Gastroesophageal sphincter (tissue), 4 donors: ENCODE measurements around the gene MDGA2. TPM values are rescaled to one million over a fixed set of nuclear protein-coding genes. Genes with fewer than 3 reads are reported as not detected.

Experiments
- ATAC-seq: fragments of 150-250 bp; one replicate; pipeline ENCODE4 v1.9.1; 2016; ENCODE audit warnings: mild to moderate bottlenecking, moderate library complexity
- H3K27ac ChIP-seq, 4 donors: fragments of 200-600 bp; sonication (generic) in 3 of 4; 1 replicate in 3 of 4; 2 replicates in 1 of 4; pipeline ENCODE4 v1.5.1; 2016 to 2019
- H3K27me3 ChIP-seq: fragments of 200-600 bp; sonication (generic); one replicate; pipeline ENCODE4 v1.5.1; 2019
- H3K36me3 ChIP-seq, 2 donors: fragments of 200-600 bp; sonication (generic); one replicate each; pipeline ENCODE4 v1.5.1; 2019; ENCODE audit warnings: control low read depth in 1 of 2
- H3K4me1 ChIP-seq, 3 donors: fragments of 200-600 bp; sonication (generic); 1 replicate in 2 of 3; 2 replicates in 1 of 3; pipeline ENCODE4 v1.5.1; 2016 to 2019; ENCODE audit warnings: control low read depth in 2 of 3
- H3K4me3 ChIP-seq, 2 donors: fragments of 200-600 bp; sonication (generic); one replicate each; pipeline ENCODE4 v1.5.1; 2019; ENCODE audit warnings: mild to moderate bottlenecking in 1 of 2, moderate library complexity in 1 of 2
- H3K9me3 ChIP-seq, 3 donors: fragments of 200-600 bp; sonication (generic); one replicate each; pipeline ENCODE4 v1.5.1; 2017 to 2019; ENCODE audit warnings: control low read depth in 2 of 3
- EP300 ChIP-seq: sonication (generic); formaldehyde crosslinking; IDR thresholded peaks from one replicate; pipeline ENCODE4 v1.6.1; 2017; ENCODE audit warnings: antibody characterized with exemption, mild to moderate bottlenecking
- POLR2A ChIP-seq, 2 donors: fragments of 450-650 bp; IDR thresholded peaks; one replicate each; pipeline ENCODE4 v1.6.1; 2017; ENCODE audit warnings: antibody characterized with exemption in 2 of 2, mild to moderate bottlenecking in 2 of 2, moderate library complexity in 1 of 2
- POLR2AphosphoS5 ChIP-seq: sonication (generic); formaldehyde crosslinking; IDR thresholded peaks from one replicate; pipeline ENCODE4 v1.6.1; 2017; ENCODE audit warnings: antibody characterized with exemption
- WGBS, 2 donors: methylation state at CpG; one replicate each; pipeline ENCODE4 v1.1.5; 2018; ENCODE audit warnings: low coverage in 1 of 2; 5-methylcytosine and 5-hydroxymethylcytosine counted together
- total RNA-seq, 4 donors: library from RNA; depleted of rRNA; stranded (reverse); fragments of >200 nt; gene quantifications; one replicate each; pipeline ENCODE4 v1.1.0, GENCODE V29; 2016
- TF ChIP-seq, protein P1 (sequence below), 4 experiments: fragments of 200-600 bp in 2 of 4; fragments of 450-650 bp in 2 of 4; sonication (generic) in 1 of 4; IDR thresholded peaks; one replicate each; pipeline ENCODE4 v1.5.1; 2017 to 2019; ENCODE audit warnings: antibody characterized with exemption in 4 of 4, mild to moderate bottlenecking in 2 of 4, moderate library complexity in 2 of 4

Gene MDGA2
- total RNA-seq, 4 donors from 2014 or later: 0.40 TPM; not detected in 3

- H3K27ac ChIP-seq: no peak overlapping the region
- no peaks in the 10 kb centered on the region for H3K27me3 ChIP-seq
- H3K4me1 ChIP-seq: no peaks in the 10 kb centered on the region
- no peaks in the 10 kb centered on the region for H3K36me3 ChIP-seq
- H3K9me3 ChIP-seq: no peaks in the 10 kb centered on the region
- H3K4me3 ChIP-seq: no peak overlapping the region
- ATAC-seq: no peak
- no peak for TF ChIP-seq EP300
- TF ChIP-seq, protein P1, sequence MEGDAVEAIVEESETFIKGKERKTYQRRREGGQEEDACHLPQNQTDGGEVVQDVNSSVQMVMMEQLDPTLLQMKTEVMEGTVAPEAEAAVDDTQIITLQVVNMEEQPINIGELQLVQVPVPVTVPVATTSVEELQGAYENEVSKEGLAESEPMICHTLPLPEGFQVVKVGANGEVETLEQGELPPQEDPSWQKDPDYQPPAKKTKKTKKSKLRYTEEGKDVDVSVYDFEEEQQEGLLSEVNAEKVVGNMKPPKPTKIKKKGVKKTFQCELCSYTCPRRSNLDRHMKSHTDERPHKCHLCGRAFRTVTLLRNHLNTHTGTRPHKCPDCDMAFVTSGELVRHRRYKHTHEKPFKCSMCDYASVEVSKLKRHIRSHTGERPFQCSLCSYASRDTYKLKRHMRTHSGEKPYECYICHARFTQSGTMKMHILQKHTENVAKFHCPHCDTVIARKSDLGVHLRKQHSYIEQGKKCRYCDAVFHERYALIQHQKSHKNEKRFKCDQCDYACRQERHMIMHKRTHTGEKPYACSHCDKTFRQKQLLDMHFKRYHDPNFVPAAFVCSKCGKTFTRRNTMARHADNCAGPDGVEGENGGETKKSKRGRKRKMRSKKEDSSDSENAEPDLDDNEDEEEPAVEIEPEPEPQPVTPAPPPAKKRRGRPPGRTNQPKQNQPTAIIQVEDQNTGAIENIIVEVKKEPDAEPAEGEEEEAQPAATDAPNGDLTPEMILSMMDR (IDR thresholded peaks at IDR 0.05): no peak
- no peak for TF ChIP-seq POLR2A (IDR thresholded peaks at IDR 0.05)
- no peak for TF ChIP-seq POLR2AphosphoS5
- 61 to 63% methylated on average over 5 of the region's 5 CpGs for WGBS, 2 donors
Observed at GRCh38 chr14:47346849-47347248, 328.6 kb downstream of the MDGA2 start.

GRCh38 chr14:47345016-47345415, 330.4 kb downstream of the MDGA2 start:
- Histone ChIP-seq H3K9me3 (no peaks in the 10 kb centered on the region), H3K27me3 (no peaks in the 10 kb centered on the region), H3K36me3 (no peaks in the 10 kb centered on the region), H3K27ac (no peak overlapping the region), H3K4me1 (no peaks in the 10 kb centered on the region), H3K4me3 (no peak overlapping the region)
- no peak for ATAC-seq
- TF ChIP-seq EP300 (no peak), POLR2A (IDR thresholded peaks at IDR 0.05) (no peak), POLR2AphosphoS5 (no peak)
- TF ChIP-seq, protein P1 (IDR thresholded peaks at IDR 0.05): no peak
- WGBS, 2 donors: 20 to 33% methylated on average over 2 of the region's 2 CpGs

DNA sequence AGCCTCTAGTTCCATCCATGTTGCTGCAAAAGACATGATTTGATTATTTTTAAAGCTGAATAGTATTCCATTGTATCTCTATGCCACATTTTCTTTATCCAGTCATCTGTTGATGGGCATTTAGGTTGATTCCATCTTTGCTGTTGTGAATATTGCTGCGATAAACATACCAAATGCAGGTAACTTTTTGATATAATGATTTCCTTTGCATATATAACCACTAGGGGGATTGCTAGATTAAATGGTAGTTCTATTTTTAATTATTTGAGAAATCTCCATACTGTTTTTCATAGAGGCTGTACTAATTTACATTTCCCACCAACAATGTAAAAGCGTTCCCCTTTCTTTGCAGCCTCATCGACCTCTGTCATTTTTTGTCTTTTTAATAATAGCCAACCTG, 342.5 kb downstream of the MDGA2 start:
- TF ChIP-seq EP300 (no peak), POLR2AphosphoS5 (no peak), POLR2A (IDR thresholded peaks at IDR 0.05) (no peak)
- TF ChIP-seq, protein P1 (IDR thresholded peaks at IDR 0.05): no peak
- 97 to 100% methylated on average over 3 of the region's 3 CpGs for WGBS, 2 donors
- Histone ChIP-seq H3K9me3 (no peaks in the 10 kb centered on the region), H3K27me3 (no peaks in the 10 kb centered on the region), H3K4me1 (no peaks in the 10 kb centered on the region), H3K36me3 (no peaks in the 10 kb centered on the region), H3K27ac (no peak overlapping the region), H3K4me3 (no peak overlapping the region)
- no peak for ATAC-seq

- TF ChIP-seq EP300 (no peak), POLR2AphosphoS5 (no peak), POLR2A (IDR thresholded peaks at IDR 0.05) (no peak)
- TF ChIP-seq, protein P1 (IDR thresholded peaks at IDR 0.05): no peak
- Histone ChIP-seq H3K4me3 (no peak overlapping the region), H3K27me3 (no peaks in the 10 kb centered on the region), H3K4me1 (no peaks in the 10 kb centered on the region), H3K9me3 (no peaks in the 10 kb centered on the region), H3K27ac (no peak overlapping the region), H3K36me3 (no peaks in the 10 kb centered on the region)
- no peak for ATAC-seq
Observed at GRCh38 chr14:47332106-47332505, 343.3 kb downstream of the MDGA2 start.

- Histone ChIP-seq H3K36me3 (no peaks in the 10 kb centered on the region), H3K4me3 (no peak overlapping the region), H3K4me1 (no peaks in the 10 kb centered on the region), H3K27me3 (no peaks in the 10 kb centered on the region), H3K27ac (no peak overlapping the region), H3K9me3 (no peaks in the 10 kb centered on the region)
- ATAC-seq: no peak
- 58 to 70% methylated on average over 3 to 4 of the region's 4 CpGs for WGBS, 2 donors
- TF ChIP-seq POLR2A (IDR thresholded peaks at IDR 0.05) (no peak), POLR2AphosphoS5 (no peak), EP300 (no peak)
- TF ChIP-seq, protein P1 (IDR thresholded peaks at IDR 0.05): no peak
Observed at GRCh38 chr14:47328376-47328775, 347.0 kb downstream of the MDGA2 start.
